Breast epithelium (tissue), 3 donors: ENCODE results near the gene PLXNC1.

ENCODE experiments used
- CTCF ChIP-seq, 3 donors: fragments of 450-650 bp; IDR thresholded peaks; one replicate each; pipeline ENCODE4 v1.5.1; 2016 to 2017; ENCODE audit warnings: antibody characterized with exemption in 3 of 3, mild to moderate bottlenecking in 3 of 3, moderate library complexity in 3 of 3
- POLR2AphosphoS5 ChIP-seq, 3 donors: sonication (generic); formaldehyde crosslinking; IDR thresholded peaks; one replicate each; pipeline ENCODE4 v1.6.1; 2017; ENCODE audit warnings: antibody characterized with exemption in 3 of 3

- TF ChIP-seq CTCF (IDR thresholded peaks at IDR 0.05) = no peak
- TF ChIP-seq POLR2AphosphoS5 (IDR thresholded peaks at IDR 0.05) = no peak
Measured at GRCh38 chr12:94191023-94191422, 42.6 kb downstream of the PLXNC1 start.
